Suprapubic skin (tissue), 3 donors: ENCODE data around the gene PEAR1.

Experiments used
- POLR2A ChIP-seq, 2 donors: fragments of 450-650 bp; IDR thresholded peaks; one replicate each; pipeline ENCODE4 v1.6.1; 2017; ENCODE audit warnings: antibody characterized with exemption in 2 of 2, mild to moderate bottlenecking in 2 of 2, moderate library complexity in 2 of 2
- TF ChIP-seq, protein P1 (sequence below), 2 donors: fragments of 200-600 bp in 1 of 2; fragments of 450-650 bp in 1 of 2; sonication (generic) in 1 of 2; IDR thresholded peaks; one replicate each; pipeline ENCODE4 v1.5.1; 2016 to 2019; ENCODE audit warnings: antibody characterized with exemption in 2 of 2, mild to moderate bottlenecking in 1 of 2, moderate library complexity in 1 of 2

DNA sequence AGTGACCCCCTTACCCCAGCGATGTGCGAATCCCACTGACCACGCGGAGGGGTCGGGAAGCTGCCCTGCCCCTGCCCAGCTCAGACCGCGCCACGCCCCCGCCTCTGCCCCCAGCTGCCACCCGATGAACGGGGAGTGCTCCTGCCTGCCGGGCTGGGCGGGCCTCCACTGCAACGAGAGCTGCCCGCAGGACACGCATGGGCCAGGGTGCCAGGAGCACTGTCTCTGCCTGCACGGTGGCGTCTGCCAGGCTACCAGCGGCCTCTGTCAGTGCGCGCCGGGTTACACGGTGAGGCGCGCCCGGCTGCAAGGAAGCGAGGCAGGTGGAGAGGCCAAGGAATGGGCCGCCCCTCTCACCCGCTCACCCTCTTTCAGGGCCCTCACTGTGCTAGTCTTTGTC is 15.0 kb downstream of the PEAR1 start:
- TF ChIP-seq, protein P1, sequence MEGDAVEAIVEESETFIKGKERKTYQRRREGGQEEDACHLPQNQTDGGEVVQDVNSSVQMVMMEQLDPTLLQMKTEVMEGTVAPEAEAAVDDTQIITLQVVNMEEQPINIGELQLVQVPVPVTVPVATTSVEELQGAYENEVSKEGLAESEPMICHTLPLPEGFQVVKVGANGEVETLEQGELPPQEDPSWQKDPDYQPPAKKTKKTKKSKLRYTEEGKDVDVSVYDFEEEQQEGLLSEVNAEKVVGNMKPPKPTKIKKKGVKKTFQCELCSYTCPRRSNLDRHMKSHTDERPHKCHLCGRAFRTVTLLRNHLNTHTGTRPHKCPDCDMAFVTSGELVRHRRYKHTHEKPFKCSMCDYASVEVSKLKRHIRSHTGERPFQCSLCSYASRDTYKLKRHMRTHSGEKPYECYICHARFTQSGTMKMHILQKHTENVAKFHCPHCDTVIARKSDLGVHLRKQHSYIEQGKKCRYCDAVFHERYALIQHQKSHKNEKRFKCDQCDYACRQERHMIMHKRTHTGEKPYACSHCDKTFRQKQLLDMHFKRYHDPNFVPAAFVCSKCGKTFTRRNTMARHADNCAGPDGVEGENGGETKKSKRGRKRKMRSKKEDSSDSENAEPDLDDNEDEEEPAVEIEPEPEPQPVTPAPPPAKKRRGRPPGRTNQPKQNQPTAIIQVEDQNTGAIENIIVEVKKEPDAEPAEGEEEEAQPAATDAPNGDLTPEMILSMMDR (IDR thresholded peaks at IDR 0.05): no peak
- no peak for TF ChIP-seq POLR2A (IDR thresholded peaks at IDR 0.05)
